Memory B cell (primary cell): ENCODE results near the gene CBLC.
"Not testable (repeated sequence)": the region's sequence is repeated elsewhere in the genome, so short reads cannot be mapped to it uniquely, and the experiment has no call there.

Experiments used
- ATAC-seq: fragments of 150-1000 bp; cut with Tn5 transposase; 2 replicates; pipeline ENCODE4 v1.10.0; 2021; ENCODE audit warnings: low read depth, mild to moderate bottlenecking, moderate library complexity
- DNase-seq, 2 donors: peaks; one replicate each; pipeline ENCODE4 v3.0.0; 2022; ENCODE audit warnings: low spot score in 2 of 2
- H3K27ac Mint-ChIP-seq: one replicate; pipeline ENCODE4 v1.8.0; 2022; ENCODE audit warnings: mild to moderate bottlenecking, moderate library complexity, mixed read lengths
- H3K27me3 Mint-ChIP-seq: one replicate; pipeline ENCODE4 v1.8.0; 2022; ENCODE audit warnings: mixed read lengths
- H3K36me3 Mint-ChIP-seq: one replicate; pipeline ENCODE4 v1.8.0; 2022; ENCODE audit warnings: mild to moderate bottlenecking, mixed read lengths
- H3K4me1 Mint-ChIP-seq: one replicate; pipeline ENCODE4 v1.8.0; 2022; ENCODE audit warnings: mixed read lengths
- H3K4me3 Mint-ChIP-seq: one replicate; pipeline ENCODE4 v1.8.0; 2022; ENCODE audit warnings: mild to moderate bottlenecking, moderate library complexity, mixed read lengths
- H3K9me3 Mint-ChIP-seq: one replicate; pipeline ENCODE4 v1.8.0; 2022; ENCODE audit warnings: mixed read lengths

The CBLC gene

GRCh38 chr19:44820648-44821609 is 43.2 kb downstream of the CBLC start:
- ATAC-seq (no peak), DNase-seq (no peak)
- no peaks in the 10 kb centered on the region for H3K9me3 Mint-ChIP-seq
- no peak overlapping the region for H3K4me3 Mint-ChIP-seq
- no peak overlapping the region for H3K27ac Mint-ChIP-seq
- H3K27me3 Mint-ChIP-seq, result peaks cover 11% of the 10 kb centered on the region
- H3K36me3 Mint-ChIP-seq, result no peaks in the 10 kb centered on the region
- no peaks in the 10 kb centered on the region for H3K4me1 Mint-ChIP-seq

GRCh38 chr19:44822177-44822576 is 44.5 kb downstream of the CBLC start:
- no peaks in the 10 kb centered on the region for H3K4me1 Mint-ChIP-seq
- ATAC-seq (no peak), DNase-seq (no peak)
- H3K27ac Mint-ChIP-seq, result no peak overlapping the region
- H3K4me3 Mint-ChIP-seq, result no peak overlapping the region
- peaks cover 11% of the 10 kb centered on the region for H3K27me3 Mint-ChIP-seq
- H3K36me3 Mint-ChIP-seq, result no peaks in the 10 kb centered on the region
- no peaks in the 10 kb centered on the region for H3K9me3 Mint-ChIP-seq

- Mint-ChIP-seq H3K4me1 (no peaks in the 10 kb centered on the region), H3K4me3 (no peak overlapping the region), H3K27ac (no peak overlapping the region), H3K9me3 (no peaks in the 10 kb centered on the region), H3K36me3 (no peaks in the 10 kb centered on the region), H3K27me3 (peaks cover 11% of the 10 kb centered on the region)
- DNase-seq (no peak), ATAC-seq (no peak)
Measured at GRCh38 chr19:44822670-44823372, 45.1 kb downstream of the CBLC start.

- peaks cover 11% of the 10 kb centered on the region for H3K27me3 Mint-ChIP-seq
- no peak overlapping the region for H3K4me3 Mint-ChIP-seq
- H3K9me3 Mint-ChIP-seq, result no peaks in the 10 kb centered on the region
- no peak overlapping the region for H3K27ac Mint-ChIP-seq
- no peaks in the 10 kb centered on the region for H3K4me1 Mint-ChIP-seq
- no peak for ATAC-seq
- no peaks in the 10 kb centered on the region for H3K36me3 Mint-ChIP-seq
- no peak for DNase-seq
Measured at GRCh38 chr19:44823373-44823698, 45.6 kb downstream of the CBLC start.

GRCh38 chr19:44824761-44825160 is 47.1 kb downstream of the CBLC start:
- Mint-ChIP-seq H3K27me3 (peaks cover 12% of the 10 kb centered on the region), H3K4me3 (no peak overlapping the region), H3K4me1 (no peaks in the 10 kb centered on the region), H3K9me3 (no peaks in the 10 kb centered on the region), H3K27ac (no peak overlapping the region), H3K36me3 (no peaks in the 10 kb centered on the region)
- no peak for ATAC-seq
- DNase-seq, result no peak

- H3K4me3 Mint-ChIP-seq, DNase-seq, H3K4me1 Mint-ChIP-seq, H3K36me3 Mint-ChIP-seq, H3K9me3 Mint-ChIP-seq, ATAC-seq, H3K27me3 Mint-ChIP-seq, H3K27ac Mint-ChIP-seq: not testable (repeated sequence)
Measured at GRCh38 chr19:44832875-44833274, 55.2 kb downstream of the CBLC start.

- H3K9me3 Mint-ChIP-seq, DNase-seq, H3K36me3 Mint-ChIP-seq, H3K4me3 Mint-ChIP-seq, H3K4me1 Mint-ChIP-seq, ATAC-seq, H3K27ac Mint-ChIP-seq: not testable (repeated sequence)
- H3K27me3 Mint-ChIP-seq, result peaks cover 11% of the 10 kb centered on the region
Measured at GRCh38 chr19:44834399-44834798, 56.7 kb downstream of the CBLC start.

- ATAC-seq (no peak), DNase-seq (no peak)
- peaks cover 4% of the 10 kb centered on the region for H3K27me3 Mint-ChIP-seq
- no peaks in the 10 kb centered on the region for H3K36me3 Mint-ChIP-seq
- no peak overlapping the region for H3K4me3 Mint-ChIP-seq
- no peaks in the 10 kb centered on the region for H3K4me1 Mint-ChIP-seq
- H3K9me3 Mint-ChIP-seq, result no peaks in the 10 kb centered on the region
- H3K27ac Mint-ChIP-seq, result no peak overlapping the region
Measured at GRCh38 chr19:44839276-44839675, 61.6 kb downstream of the CBLC start.

GRCh38 chr19:44840811-44841210 is 63.1 kb downstream of the CBLC start:
- H3K9me3 Mint-ChIP-seq, result peaks cover 3% of the 10 kb centered on the region
- ATAC-seq (no peak), DNase-seq (no peak)
- peaks cover 9% of the 10 kb centered on the region for H3K4me1 Mint-ChIP-seq
- no peak overlapping the region for H3K27ac Mint-ChIP-seq
- H3K27me3 Mint-ChIP-seq, result peaks cover 12% of the 10 kb centered on the region
- H3K36me3 Mint-ChIP-seq, result peaks cover 7% of the 10 kb centered on the region
- no peak overlapping the region for H3K4me3 Mint-ChIP-seq

- peaks cover 3% of the 10 kb centered on the region for H3K9me3 Mint-ChIP-seq
- peaks cover 12% of the 10 kb centered on the region for H3K27me3 Mint-ChIP-seq
- peaks cover 9% of the 10 kb centered on the region for H3K4me1 Mint-ChIP-seq
- no peak for DNase-seq
- H3K4me3 Mint-ChIP-seq, result no peak overlapping the region
- no peak for ATAC-seq
- H3K36me3 Mint-ChIP-seq, result peaks cover 7% of the 10 kb centered on the region
- H3K27ac Mint-ChIP-seq, result no peak overlapping the region
Measured at GRCh38 chr19:44841231-44841630, 63.5 kb downstream of the CBLC start.

GRCh38 chr19:44845286-44845611 is 67.6 kb downstream of the CBLC start:
- Mint-ChIP-seq H3K27me3 (peaks cover 24% of the 10 kb centered on the region), H3K4me3 (peak overlapping the region; percentile 79), H3K9me3 (peaks cover 3% of the 10 kb centered on the region), H3K27ac (peak overlapping the region; percentile 58), H3K4me1 (peaks cover 27% of the 10 kb centered on the region), H3K36me3 (peaks cover 7% of the 10 kb centered on the region)
- ATAC-seq, result no peak
- DNase-seq, result no peak

GRCh38 chr19:44845612-44846454 is 68.1 kb downstream of the CBLC start, which contains the start of gene NECTIN2:
Gene NECTIN2 (plus strand): TSS chr19:44846297. CDS start chr19:44846526, 229 bp downstream.
- Mint-ChIP-seq H3K9me3 (peaks cover 3% of the 10 kb centered on the region), H3K27me3 (peaks cover 26% of the 10 kb centered on the region)
- peak; percentile 54 for ATAC-seq

GRCh38 chr19:44846455-44847143 is 68.9 kb downstream of the CBLC start:
- no peak for ATAC-seq
- Mint-ChIP-seq H3K9me3 (peaks cover 3% of the 10 kb centered on the region), H3K4me1 (peaks cover 27% of the 10 kb centered on the region), H3K4me3 (peak overlapping the region; percentile 71), H3K27me3 (peaks cover 31% of the 10 kb centered on the region), H3K27ac (no peak overlapping the region), H3K36me3 (peaks cover 7% of the 10 kb centered on the region)
- DNase-seq, result no peak

More at GRCh38 chr19:44845612-44846454, 68.1 kb downstream of the CBLC start, which contains the start of gene NECTIN2:
- DNase-seq, result peak; percentile 37 to 57
- H3K36me3 Mint-ChIP-seq, result peaks cover 7% of the 10 kb centered on the region
- peak within 1 kb of the TSS; percentile 58 for H3K27ac Mint-ChIP-seq
- peaks cover 27% of the 10 kb centered on the region for H3K4me1 Mint-ChIP-seq
- peak within 1 kb of the TSS; percentile 79 for H3K4me3 Mint-ChIP-seq
